ENCODE measurements around the gene DAP.

Gene DAP

DNA sequence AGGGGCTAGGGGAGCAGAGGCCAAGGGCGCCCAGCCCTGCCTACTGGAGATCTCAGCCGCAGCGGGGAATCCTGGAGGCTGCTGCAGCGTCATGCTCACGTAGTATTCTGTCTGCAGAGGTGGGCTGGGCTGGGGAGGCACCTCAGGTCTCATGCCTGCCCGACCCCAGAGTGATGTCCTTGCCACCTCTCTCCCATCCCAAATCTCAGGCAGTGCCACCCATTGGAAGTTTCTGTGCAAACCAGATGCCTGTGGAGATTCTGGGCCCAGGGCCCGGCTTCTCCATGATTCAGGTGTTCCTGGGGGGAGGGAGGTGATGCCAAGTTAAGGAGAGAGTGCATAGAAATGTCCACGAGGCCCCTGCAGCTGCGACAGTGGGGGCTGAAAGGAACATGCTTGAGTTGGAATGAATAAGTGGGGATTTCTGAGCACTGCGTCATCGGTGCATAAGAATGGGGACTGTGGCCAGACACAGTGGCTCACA is 125.1 kb downstream of the DAP start:
- TF ChIP-seq, protein P1, sequence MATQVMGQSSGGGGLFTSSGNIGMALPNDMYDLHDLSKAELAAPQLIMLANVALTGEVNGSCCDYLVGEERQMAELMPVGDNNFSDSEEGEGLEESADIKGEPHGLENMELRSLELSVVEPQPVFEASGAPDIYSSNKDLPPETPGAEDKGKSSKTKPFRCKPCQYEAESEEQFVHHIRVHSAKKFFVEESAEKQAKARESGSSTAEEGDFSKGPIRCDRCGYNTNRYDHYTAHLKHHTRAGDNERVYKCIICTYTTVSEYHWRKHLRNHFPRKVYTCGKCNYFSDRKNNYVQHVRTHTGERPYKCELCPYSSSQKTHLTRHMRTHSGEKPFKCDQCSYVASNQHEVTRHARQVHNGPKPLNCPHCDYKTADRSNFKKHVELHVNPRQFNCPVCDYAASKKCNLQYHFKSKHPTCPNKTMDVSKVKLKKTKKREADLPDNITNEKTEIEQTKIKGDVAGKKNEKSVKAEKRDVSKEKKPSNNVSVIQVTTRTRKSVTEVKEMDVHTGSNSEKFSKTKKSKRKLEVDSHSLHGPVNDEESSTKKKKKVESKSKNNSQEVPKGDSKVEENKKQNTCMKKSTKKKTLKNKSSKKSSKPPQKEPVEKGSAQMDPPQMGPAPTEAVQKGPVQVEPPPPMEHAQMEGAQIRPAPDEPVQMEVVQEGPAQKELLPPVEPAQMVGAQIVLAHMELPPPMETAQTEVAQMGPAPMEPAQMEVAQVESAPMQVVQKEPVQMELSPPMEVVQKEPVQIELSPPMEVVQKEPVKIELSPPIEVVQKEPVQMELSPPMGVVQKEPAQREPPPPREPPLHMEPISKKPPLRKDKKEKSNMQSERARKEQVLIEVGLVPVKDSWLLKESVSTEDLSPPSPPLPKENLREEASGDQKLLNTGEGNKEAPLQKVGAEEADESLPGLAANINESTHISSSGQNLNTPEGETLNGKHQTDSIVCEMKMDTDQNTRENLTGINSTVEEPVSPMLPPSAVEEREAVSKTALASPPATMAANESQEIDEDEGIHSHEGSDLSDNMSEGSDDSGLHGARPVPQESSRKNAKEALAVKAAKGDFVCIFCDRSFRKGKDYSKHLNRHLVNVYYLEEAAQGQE (IDR thresholded peaks at IDR 0.05; ENCODE audit: insufficient read depth in 1 of 2, low read depth in 2 of 2, low read length in 2 of 2) = no peak
- TF ChIP-seq FOXP2 (optimal IDR thresholded peaks at IDR 0.05; ENCODE audit: borderline replicate concordance, extremely low read depth, extremely low read length, insufficient read depth) (no peak), POLR2AphosphoS5 (IDR thresholded peaks at IDR 0.05; ENCODE audit: low read depth, low read length) (no peak), TAF1 (IDR thresholded peaks at IDR 0.05; ENCODE audit: borderline replicate concordance, insufficient read depth, low read length) (no peak), SIN3A (IDR thresholded peaks at IDR 0.05; ENCODE audit: borderline replicate concordance, insufficient read depth, low read length) (no peak)

DNA sequence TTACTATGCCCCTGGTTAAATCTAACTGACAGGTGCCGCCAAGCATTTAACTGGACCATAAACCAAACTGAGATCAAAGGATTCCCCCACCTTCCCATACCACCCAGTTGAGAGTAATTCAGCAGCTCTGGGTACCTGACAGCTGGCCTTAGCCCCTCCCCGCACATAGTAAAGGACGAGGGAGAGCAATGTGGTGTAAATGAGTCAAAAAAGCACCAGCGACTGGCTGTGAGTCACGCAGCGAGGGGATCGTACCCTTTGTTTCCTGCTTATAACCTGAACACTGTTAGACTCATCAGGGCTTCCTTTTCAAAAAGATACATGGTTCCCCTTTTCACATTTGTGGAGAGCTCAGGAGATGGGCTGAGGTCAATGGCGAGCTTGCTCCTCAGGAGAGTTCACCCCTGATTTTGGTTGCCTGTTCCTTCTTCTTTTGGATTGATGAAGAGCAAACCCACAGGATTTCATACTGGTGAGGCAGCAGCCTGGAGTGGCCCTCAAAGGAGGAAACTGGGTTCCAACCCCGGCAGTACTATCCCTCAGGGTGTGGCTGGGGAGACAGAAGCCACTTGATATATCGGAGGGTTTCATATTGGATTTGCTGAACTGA is 125.7 kb downstream of the DAP start:
- no peak for TF ChIP-seq TAF1 (IDR thresholded peaks at IDR 0.05; ENCODE audit: borderline replicate concordance, insufficient read depth, low read length)
- TF ChIP-seq POLR2AphosphoS5 (IDR thresholded peaks at IDR 0.05; ENCODE audit: low read depth, low read length) = no peak
- TF ChIP-seq, protein P1 (IDR thresholded peaks at IDR 0.05; ENCODE audit: insufficient read depth in 1 of 2, low read depth in 2 of 2, low read length in 2 of 2) = no peak
- TF ChIP-seq SIN3A (IDR thresholded peaks at IDR 0.05; ENCODE audit: borderline replicate concordance, insufficient read depth, low read length) = no peak
- TF ChIP-seq FOXP2 (optimal IDR thresholded peaks at IDR 0.05; ENCODE audit: borderline replicate concordance, extremely low read depth, extremely low read length, insufficient read depth) = no peak

DNA sequence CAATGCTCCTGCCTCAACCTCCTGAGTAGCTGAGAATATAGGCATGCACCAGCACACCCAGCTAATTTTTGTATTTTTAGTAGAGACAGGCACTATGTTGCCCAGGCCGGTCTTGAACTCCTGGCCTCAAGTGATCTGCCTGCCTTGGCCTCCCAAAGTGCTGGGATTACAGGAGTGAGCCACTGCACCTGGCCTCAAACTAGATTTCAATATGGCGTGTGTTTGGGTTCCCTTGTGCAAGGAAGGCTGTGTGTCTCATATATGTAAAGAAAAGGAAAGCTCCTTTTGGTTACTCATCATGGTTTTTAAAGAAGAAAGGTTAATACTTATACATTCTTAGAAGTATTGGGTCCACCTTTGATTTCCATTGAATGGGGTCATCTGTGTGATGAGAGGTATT is 126.5 kb downstream of the DAP start:
- TF ChIP-seq SIN3A (IDR thresholded peaks at IDR 0.05; ENCODE audit: borderline replicate concordance, insufficient read depth, low read length) (no peak), TAF1 (IDR thresholded peaks at IDR 0.05; ENCODE audit: borderline replicate concordance, insufficient read depth, low read length) (no peak), POLR2AphosphoS5 (IDR thresholded peaks at IDR 0.05; ENCODE audit: low read depth, low read length) (no peak), FOXP2 (optimal IDR thresholded peaks at IDR 0.05; ENCODE audit: borderline replicate concordance, extremely low read depth, extremely low read length, insufficient read depth) (no peak)
- TF ChIP-seq, protein P1 (IDR thresholded peaks at IDR 0.05; ENCODE audit: insufficient read depth in 1 of 2, low read depth in 2 of 2, low read length in 2 of 2) = no peak

DNA sequence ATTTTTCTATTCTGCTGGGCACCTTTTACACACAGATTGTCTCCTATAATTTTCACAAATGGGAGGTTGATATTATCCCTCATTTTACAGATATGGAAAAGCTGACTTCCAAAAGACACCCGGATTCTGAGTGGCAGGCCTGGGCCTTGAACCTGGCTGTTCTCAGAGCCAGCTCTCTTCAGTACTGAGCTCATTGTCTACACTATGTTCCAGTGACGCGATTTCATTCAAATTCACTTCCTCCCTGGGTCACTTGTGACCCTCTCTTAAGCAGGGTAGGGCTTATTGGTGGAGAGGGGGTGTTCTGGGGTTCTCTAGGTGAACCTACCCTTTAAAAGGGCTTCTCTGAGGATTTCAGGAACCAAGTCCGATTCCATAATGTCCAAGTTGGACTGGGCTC is 127.0 kb downstream of the DAP start:
- TF ChIP-seq POLR2AphosphoS5 (IDR thresholded peaks at IDR 0.05; ENCODE audit: low read depth, low read length) (no peak), SIN3A (IDR thresholded peaks at IDR 0.05; ENCODE audit: borderline replicate concordance, insufficient read depth, low read length) (no peak), FOXP2 (optimal IDR thresholded peaks at IDR 0.05; ENCODE audit: borderline replicate concordance, extremely low read depth, extremely low read length, insufficient read depth) (no peak), TAF1 (IDR thresholded peaks at IDR 0.05; ENCODE audit: borderline replicate concordance, insufficient read depth, low read length) (no peak)
- TF ChIP-seq, protein P1 (IDR thresholded peaks at IDR 0.05; ENCODE audit: insufficient read depth in 1 of 2, low read depth in 2 of 2, low read length in 2 of 2) = no peak
